Panc1 (cell line): ENCODE results near the gene GPA33.

Experiments used
- POLR2AphosphoS5 ChIP-seq: IDR thresholded peaks from 2 replicates; pipeline ENCODE4 v1.6.1; 2012; ENCODE audit warnings: mild to moderate bottlenecking, low read depth, low read length, moderate library complexity
- TF ChIP-seq, protein P1 (sequence below): fragments of 450-650 bp; IDR thresholded peaks from 2 replicates; pipeline ENCODE4 v1.5.1; 2017; ENCODE audit warnings: mild to moderate bottlenecking

DNA sequence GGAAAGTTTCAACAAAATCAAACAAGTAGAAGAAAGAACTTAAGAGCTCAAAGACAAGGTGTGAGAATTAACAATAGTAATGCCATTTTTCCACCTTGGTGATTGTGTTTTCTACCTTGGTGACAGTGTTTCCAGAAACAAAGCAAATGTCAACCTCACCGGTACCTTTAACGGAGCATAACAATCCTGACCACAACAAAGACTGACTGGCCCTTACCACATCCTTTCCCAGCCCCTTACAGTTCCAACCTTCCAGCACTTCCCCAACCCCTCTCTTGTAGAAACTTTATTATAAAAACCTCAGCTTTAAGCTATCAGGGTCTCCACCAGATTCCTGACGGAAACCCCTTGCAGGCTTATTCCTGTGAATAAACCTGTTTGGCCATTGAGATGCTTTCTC, 20.4 kb upstream of the GPA33 start:
- TF ChIP-seq, protein P1, sequence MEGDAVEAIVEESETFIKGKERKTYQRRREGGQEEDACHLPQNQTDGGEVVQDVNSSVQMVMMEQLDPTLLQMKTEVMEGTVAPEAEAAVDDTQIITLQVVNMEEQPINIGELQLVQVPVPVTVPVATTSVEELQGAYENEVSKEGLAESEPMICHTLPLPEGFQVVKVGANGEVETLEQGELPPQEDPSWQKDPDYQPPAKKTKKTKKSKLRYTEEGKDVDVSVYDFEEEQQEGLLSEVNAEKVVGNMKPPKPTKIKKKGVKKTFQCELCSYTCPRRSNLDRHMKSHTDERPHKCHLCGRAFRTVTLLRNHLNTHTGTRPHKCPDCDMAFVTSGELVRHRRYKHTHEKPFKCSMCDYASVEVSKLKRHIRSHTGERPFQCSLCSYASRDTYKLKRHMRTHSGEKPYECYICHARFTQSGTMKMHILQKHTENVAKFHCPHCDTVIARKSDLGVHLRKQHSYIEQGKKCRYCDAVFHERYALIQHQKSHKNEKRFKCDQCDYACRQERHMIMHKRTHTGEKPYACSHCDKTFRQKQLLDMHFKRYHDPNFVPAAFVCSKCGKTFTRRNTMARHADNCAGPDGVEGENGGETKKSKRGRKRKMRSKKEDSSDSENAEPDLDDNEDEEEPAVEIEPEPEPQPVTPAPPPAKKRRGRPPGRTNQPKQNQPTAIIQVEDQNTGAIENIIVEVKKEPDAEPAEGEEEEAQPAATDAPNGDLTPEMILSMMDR = no peak
- no peak for TF ChIP-seq POLR2AphosphoS5
